Gastrocnemius medialis (tissue), 4 donors: ENCODE data around the gene RNASEH2A. TPM values are rescaled to one million over a fixed set of nuclear protein-coding genes. Genes with fewer than 3 reads are reported as not detected.
"Not testable (repeated sequence)": the region's sequence is repeated elsewhere in the genome, so short reads cannot be mapped to it uniquely, and the experiment has no call there.

Source experiments
- ATAC-seq, 2 donors: fragments of 150-250 bp; one replicate each; pipeline ENCODE4 v1.9.1; 2016
- DNase-seq, 2 donors: peaks; one replicate each; pipeline ENCODE4 v3.0.0-alpha.2; 2019
- H3K27ac ChIP-seq, 4 donors: fragments of 200-600 bp; sonication (generic); 1 replicate in 1 of 4; 2 replicates in 3 of 4; pipeline ENCODE4 v1.5.1; 2016 to 2018; ENCODE audit warnings: mild to moderate bottlenecking in 2 of 4, moderate library complexity in 1 of 4
- H3K27me3 ChIP-seq, 3 donors: fragments of 200-600 bp; sonication (generic) in 2 of 3; 1 replicate in 1 of 3; 2 replicates in 2 of 3; pipeline versions ENCODE4 v1.5.1 to v1.6.0; 2016 to 2019; ENCODE audit warnings: mild to moderate bottlenecking in 1 of 3, moderate library complexity in 1 of 3
- H3K36me3 ChIP-seq, 2 donors: fragments of 200-600 bp; sonication (generic) in 1 of 2; one replicate each; pipeline ENCODE4 v1.5.1; 2017 to 2018
- H3K4me1 ChIP-seq, 2 donors: fragments of 200-600 bp; sonication (generic) in 1 of 2; one replicate each; pipeline ENCODE4 v1.5.1; 2016 to 2017; ENCODE audit warnings: mild to moderate bottlenecking in 2 of 2
- H3K4me3 ChIP-seq, 4 donors: fragments of 200-600 bp; sonication (generic) in 3 of 4; 1 replicate in 1 of 4; 2 replicates in 3 of 4; pipeline ENCODE4 v1.5.1; 2016 to 2019; ENCODE audit warnings: mild to moderate bottlenecking in 2 of 4
- H3K9me3 ChIP-seq, 3 donors: fragments of 200-600 bp; sonication (generic) in 2 of 3; 1 replicate in 1 of 3; 2 replicates in 2 of 3; pipeline ENCODE4 v1.5.1; 2016 to 2019
- POLR2A ChIP-seq, 2 donors: fragments of 450-650 bp; IDR thresholded peaks; one replicate each; pipeline ENCODE4 v1.6.1; 2017; ENCODE audit warnings: antibody characterized with exemption in 2 of 2, mild to moderate bottlenecking in 2 of 2, moderate library complexity in 2 of 2
- in situ Hi-C, 4 donors: fragments of 200-750 bp; cut with MboI; loops; one replicate each; pipeline versions ENCODE4 v1.15.0 to v1.8.0; 2017; ENCODE audit warnings: low sequenced_read_pairs in 4 of 4
- intact Hi-C: fragments of 100-400 bp; cut with DNase I; formaldehyde crosslinking; loops from one replicate; pipeline ENCODE4 v1.15.1; 2023; ENCODE audit warnings: low total_unique reads
- total RNA-seq, 4 donors: library from RNA; depleted of rRNA; stranded (reverse); fragments of >200 nt; gene quantifications; one replicate each; pipeline versions ENCODE4 v1.1.0 to v1.2.3, GENCODE V29; 2016
- TF ChIP-seq, protein P1 (sequence below), 5 experiments: fragments of 450-650 bp in 3 of 5; fragments of 200-600 bp in 2 of 5; sonication (generic) in 2 of 5; IDR thresholded peaks in 4 of 5; conservative IDR thresholded peaks in 1 of 5; 1 replicate in 4 of 5; 2 replicates in 1 of 5; pipeline ENCODE4 v1.5.1; 2016 to 2019; ENCODE audit warnings: antibody characterized with exemption in 5 of 5, mild to moderate bottlenecking in 3 of 5, moderate library complexity in 3 of 5

Gene RNASEH2A
- total RNA-seq, 4 donors from 2014 or later: 1.0 to 3.9 (median 2.4) TPM

DNA sequence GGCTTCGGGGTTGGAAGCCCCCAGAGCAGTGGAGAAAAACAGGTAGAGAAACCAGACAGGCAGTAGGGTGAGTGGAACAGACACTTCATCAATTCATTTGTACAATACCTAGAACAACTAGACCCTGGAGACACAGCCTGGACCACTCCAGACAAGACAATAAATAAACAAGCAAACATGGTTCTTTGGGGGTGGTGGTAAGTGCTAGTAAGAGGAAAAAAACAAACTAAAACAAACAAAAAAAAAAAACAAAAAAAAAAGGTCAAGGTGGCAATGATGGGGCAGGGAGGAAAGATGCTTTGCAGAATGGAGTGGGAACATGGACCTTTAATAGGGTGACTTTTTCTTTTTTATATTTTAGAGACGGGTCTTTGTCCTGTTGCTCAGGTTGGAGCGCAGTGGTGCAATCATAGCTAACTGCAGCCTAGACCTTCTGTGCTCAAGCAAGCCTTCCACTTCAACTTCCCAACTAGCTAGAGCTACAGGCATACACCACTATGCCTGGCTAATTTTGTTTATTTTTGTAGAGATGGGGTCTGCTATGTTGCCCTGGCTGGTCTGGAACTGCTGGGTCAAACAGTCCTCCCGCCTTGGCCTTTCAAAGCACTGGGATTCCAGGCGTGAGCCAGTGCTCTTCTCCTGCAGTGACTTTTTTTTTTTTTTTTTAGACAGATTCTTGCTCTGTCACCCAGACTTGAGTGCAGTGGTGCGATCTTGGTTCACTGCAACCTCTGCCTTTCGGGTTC, 12.0 kb upstream of the RNASEH2A start:
- Histone ChIP-seq H3K27me3 (no peaks in the 10 kb centered on the region), H3K9me3 (no peaks in the 10 kb centered on the region), H3K4me1 (peaks cover 16 to 18% of the 10 kb centered on the region in 2 donors), H3K27ac (peak overlapping the region; percentile 99 to 100 (median 100)), H3K4me3 (peak overlapping the region; percentile 91 to 98 (median 94)), H3K36me3 (peaks cover 0 to 8% of the 10 kb centered on the region in 2 donors)
- intact Hi-C loops (loop anchor here (5.0 kb wide), 4 partner anchors 72 to 1053 kb away; partner anchors contain the start of genes FARSA, IER2, STX10 and TNPO2), in situ Hi-C loops (no loop called here)
- DNase-seq: no peak
- ATAC-seq: no peak
- no peak for TF ChIP-seq POLR2A (IDR thresholded peaks at IDR 0.05)
- TF ChIP-seq, protein P1, sequence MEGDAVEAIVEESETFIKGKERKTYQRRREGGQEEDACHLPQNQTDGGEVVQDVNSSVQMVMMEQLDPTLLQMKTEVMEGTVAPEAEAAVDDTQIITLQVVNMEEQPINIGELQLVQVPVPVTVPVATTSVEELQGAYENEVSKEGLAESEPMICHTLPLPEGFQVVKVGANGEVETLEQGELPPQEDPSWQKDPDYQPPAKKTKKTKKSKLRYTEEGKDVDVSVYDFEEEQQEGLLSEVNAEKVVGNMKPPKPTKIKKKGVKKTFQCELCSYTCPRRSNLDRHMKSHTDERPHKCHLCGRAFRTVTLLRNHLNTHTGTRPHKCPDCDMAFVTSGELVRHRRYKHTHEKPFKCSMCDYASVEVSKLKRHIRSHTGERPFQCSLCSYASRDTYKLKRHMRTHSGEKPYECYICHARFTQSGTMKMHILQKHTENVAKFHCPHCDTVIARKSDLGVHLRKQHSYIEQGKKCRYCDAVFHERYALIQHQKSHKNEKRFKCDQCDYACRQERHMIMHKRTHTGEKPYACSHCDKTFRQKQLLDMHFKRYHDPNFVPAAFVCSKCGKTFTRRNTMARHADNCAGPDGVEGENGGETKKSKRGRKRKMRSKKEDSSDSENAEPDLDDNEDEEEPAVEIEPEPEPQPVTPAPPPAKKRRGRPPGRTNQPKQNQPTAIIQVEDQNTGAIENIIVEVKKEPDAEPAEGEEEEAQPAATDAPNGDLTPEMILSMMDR (IDR thresholded peaks at IDR 0.05 in 4 of 5, conservative IDR thresholded peaks at IDR 0.05 in 1 of 5): no peak

DNA sequence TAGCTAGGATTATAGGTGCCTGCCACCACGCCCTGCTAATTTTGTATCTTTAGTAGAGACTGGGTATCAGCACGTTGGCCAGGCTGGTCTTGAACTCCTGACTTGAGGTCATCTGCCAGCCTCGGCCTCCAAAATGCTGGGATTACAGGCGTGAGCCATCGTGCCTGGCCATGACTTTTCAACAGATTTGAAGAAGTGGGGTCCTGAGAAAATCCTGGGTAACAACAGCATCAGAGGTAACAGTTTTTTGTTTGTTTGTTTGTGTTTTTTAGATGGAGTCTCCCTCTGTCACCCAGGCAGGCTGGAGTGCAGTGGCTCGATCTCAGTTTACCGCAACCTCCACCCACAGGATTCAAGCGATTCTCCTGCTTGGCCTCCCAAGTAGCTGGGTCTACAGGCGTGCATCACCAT, 11.4 kb upstream of the RNASEH2A start:
- TF ChIP-seq, protein P1 (IDR thresholded peaks at IDR 0.05 in 4 of 5, conservative IDR thresholded peaks at IDR 0.05 in 1 of 5): no peak
- no peak for TF ChIP-seq POLR2A (IDR thresholded peaks at IDR 0.05)
- no peaks in the 10 kb centered on the region for H3K27me3 ChIP-seq
- peaks cover 0 to 14% of the 10 kb centered on the region in 2 donors for H3K36me3 ChIP-seq
- peak overlapping the region; percentile 99 to 100 (median 100) for H3K27ac ChIP-seq
- no peaks in the 10 kb centered on the region for H3K9me3 ChIP-seq
- no peak overlapping the region for H3K4me3 ChIP-seq
- intact Hi-C loops (loop anchor here (5.0 kb wide), 4 partner anchors 73 to 1052 kb away; partner anchors contain the start of genes FARSA, IER2, STX10 and TNPO2), in situ Hi-C loops (loop anchor here in 2 of 4 donors (5.0 kb wide), 1 partner anchor 33 kb away; no protein-coding TSS in a partner anchor)
- peaks cover 14 to 17% of the 10 kb centered on the region in 2 donors for H3K4me1 ChIP-seq
- ATAC-seq (no peak), DNase-seq (no peak)

DNA sequence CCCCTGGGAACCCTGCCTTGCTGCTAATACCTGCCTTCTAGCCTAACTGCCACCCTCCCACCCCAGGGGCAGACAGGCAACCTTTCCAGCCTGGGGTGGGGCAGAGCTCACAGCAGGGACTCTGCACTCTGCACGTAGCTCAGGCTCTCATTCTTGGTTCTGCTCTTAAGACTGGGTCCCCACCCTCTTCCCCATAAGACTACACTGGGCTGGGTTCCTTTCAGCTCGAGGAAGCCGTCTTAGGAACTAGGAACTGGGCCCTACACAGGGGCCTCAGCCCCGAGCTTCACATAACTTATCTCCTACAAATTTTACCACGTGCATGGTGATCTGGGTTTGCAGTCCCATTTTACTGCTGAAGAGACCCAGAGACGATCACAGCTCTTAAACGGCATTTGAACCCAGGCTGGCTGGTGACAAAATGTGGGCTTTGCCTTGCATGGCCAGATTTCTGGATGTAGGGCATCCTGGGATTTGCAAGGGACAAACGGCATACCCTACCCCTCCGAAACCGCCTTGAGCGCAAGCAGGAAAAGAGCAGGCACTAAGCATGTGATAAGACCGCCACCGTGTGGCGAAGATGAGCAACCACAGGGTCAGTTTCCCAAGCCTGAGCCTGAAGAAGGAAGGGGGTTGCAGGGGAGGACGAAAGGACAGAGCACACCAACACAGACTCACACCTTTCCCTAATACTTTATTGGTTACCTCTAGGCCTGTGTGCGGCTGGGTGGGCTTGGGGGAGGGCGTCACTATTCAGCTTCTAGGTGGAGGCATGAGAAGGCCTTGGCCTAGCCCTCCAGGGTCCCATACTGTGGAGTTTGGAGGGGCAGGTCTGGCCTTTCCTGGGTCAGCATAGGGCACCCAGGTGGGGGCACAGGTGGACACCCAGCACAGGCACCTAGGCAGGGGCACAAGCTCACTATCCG, 10.0 kb upstream of the RNASEH2A start:
- ATAC-seq: peak in 1 of 2 donors; percentile 9
- DNase-seq: peak in 1 of 2 donors; percentile 66
- in situ Hi-C loops (loop anchor here in 2 of 4 donors (5.0 kb wide), 1 partner anchor 34 kb away; no protein-coding TSS in a partner anchor), intact Hi-C loops (loop anchor here (1.0 kb wide), 2 partner anchors 18 to 30 kb away; no protein-coding TSS in a partner anchor)
- no peaks in the 10 kb centered on the region for H3K27me3 ChIP-seq
- peaks cover 0 to 22% of the 10 kb centered on the region in 2 donors for H3K36me3 ChIP-seq
- no peaks in the 10 kb centered on the region for H3K9me3 ChIP-seq
- H3K4me3 ChIP-seq: no peak overlapping the region
- no peak for TF ChIP-seq POLR2A (IDR thresholded peaks at IDR 0.05)
- TF ChIP-seq, protein P1 (IDR thresholded peaks at IDR 0.05 in 4 of 5, conservative IDR thresholded peaks at IDR 0.05 in 1 of 5): peak; percentile 93 to 98 (median 97)
- peaks cover 16 to 24% of the 10 kb centered on the region in 2 donors for H3K4me1 ChIP-seq
- H3K27ac ChIP-seq: peak overlapping the region; percentile 20 to 47 (median 38)

DNA sequence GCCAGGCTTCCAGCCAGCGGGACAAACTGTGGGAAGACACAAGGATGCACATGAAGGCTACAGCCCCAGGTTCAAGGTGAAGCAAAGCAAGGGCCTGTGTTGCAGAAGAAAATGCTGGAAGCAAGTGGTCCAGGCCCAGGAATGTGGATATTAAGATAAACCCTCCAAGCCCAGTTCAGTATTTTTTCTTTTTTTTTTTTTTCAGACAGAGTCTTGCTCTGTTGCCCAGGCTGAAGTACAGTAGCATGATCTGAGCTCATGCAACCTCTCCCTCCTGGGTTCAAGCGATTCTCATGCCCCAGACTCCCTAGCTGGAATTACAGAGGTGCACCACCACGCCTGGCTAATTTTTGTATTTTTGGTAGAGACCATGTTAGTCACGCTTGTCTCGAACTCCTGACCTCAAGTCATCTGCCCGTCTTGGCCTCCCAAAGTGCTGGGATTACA, 9.2 kb upstream of the RNASEH2A start:
- ATAC-seq (no peak), DNase-seq (no peak)
- H3K27me3 ChIP-seq: no peaks in the 10 kb centered on the region
- intact Hi-C loops: no loop called here
- in situ Hi-C loops: loop anchor here in 2 of 4 donors (5.0 kb wide), 1 partner anchor 35 kb away; no protein-coding TSS in a partner anchor
- no peak for TF ChIP-seq POLR2A (IDR thresholded peaks at IDR 0.05)
- TF ChIP-seq, protein P1 (IDR thresholded peaks at IDR 0.05 in 4 of 5, conservative IDR thresholded peaks at IDR 0.05 in 1 of 5): no peak
- no peaks in the 10 kb centered on the region for H3K9me3 ChIP-seq
- H3K36me3 ChIP-seq: peaks cover 0 to 22% of the 10 kb centered on the region in 2 donors
- peak overlapping the region in 1 of 4 donors; percentile 47 for H3K27ac ChIP-seq
- H3K4me3 ChIP-seq: no peak overlapping the region
- peaks cover 16 to 27% of the 10 kb centered on the region in 2 donors for H3K4me1 ChIP-seq

DNA sequence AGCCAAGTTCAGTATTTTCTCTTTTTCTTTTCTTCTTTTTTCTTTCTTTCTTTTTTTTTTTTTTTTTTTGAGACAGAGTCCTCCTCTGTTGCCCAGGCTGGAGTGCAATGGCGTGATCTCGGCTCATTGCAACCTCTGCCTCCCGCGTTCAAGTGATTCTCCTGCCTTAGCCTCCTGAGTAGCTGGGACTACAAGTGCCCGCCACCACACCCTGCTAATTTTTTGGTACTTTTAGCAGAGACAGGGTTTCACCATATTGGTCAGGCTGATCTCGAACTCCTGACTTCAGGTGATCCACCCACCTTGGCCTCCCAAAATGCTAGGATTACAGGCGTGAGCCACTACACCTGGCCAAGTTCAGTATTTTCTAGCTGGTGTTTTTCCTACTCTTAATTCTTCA, 8.8 kb upstream of the RNASEH2A start:
- not testable (repeated sequence) for ATAC-seq

More for the DNA sequence above, 8.8 kb upstream of the RNASEH2A start:
- H3K4me3 ChIP-seq, intact Hi-C loops, DNase-seq, H3K9me3 ChIP-seq, H3K27me3 ChIP-seq, H3K27ac ChIP-seq: not testable (repeated sequence)
- in situ Hi-C loops: loop anchor here in 2 of 4 donors (5.0 kb wide), 1 partner anchor 35 kb away; no protein-coding TSS in a partner anchor
- H3K36me3 ChIP-seq: peaks cover 0 to 22% of the 10 kb centered on the region in 2 donors
- peaks cover 19 to 31% of the 10 kb centered on the region in 2 donors for H3K4me1 ChIP-seq
